ENCODE results near the gene PDZK1IP1.

DNA sequence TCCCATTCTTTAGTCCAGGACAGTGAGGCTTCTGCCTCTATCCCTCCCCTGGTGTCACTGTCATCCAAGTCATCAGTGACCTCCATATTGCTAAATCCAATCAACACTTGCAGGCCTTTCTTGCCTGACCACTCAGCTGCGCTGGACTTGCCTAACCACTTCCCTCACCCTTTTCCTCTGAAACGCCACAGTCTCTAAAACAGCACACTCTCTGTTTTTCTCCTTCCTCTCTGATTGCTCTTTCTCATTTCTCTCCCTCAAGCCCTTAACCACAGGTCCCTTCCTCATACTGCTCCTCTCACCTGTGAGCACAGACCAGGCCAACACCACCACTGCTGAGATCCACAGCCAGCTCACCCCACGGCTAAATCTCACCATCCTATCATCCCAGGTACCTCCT is 24.7 kb upstream of the PDZK1IP1 start:
- TF ChIP-seq POLR2A (IDR thresholded peaks at IDR 0.05) = no peak
- TF ChIP-seq, protein P1, sequence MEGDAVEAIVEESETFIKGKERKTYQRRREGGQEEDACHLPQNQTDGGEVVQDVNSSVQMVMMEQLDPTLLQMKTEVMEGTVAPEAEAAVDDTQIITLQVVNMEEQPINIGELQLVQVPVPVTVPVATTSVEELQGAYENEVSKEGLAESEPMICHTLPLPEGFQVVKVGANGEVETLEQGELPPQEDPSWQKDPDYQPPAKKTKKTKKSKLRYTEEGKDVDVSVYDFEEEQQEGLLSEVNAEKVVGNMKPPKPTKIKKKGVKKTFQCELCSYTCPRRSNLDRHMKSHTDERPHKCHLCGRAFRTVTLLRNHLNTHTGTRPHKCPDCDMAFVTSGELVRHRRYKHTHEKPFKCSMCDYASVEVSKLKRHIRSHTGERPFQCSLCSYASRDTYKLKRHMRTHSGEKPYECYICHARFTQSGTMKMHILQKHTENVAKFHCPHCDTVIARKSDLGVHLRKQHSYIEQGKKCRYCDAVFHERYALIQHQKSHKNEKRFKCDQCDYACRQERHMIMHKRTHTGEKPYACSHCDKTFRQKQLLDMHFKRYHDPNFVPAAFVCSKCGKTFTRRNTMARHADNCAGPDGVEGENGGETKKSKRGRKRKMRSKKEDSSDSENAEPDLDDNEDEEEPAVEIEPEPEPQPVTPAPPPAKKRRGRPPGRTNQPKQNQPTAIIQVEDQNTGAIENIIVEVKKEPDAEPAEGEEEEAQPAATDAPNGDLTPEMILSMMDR (IDR thresholded peaks at IDR 0.05) = no peak
- TF ChIP-seq POLR2AphosphoS5 (IDR thresholded peaks at IDR 0.05) = no peak
- TF ChIP-seq EP300 (IDR thresholded peaks at IDR 0.05) = no peak
